K562 (cell line): ENCODE measurements around the gene PTRH2.

Experiments
- ATF4 ChIP-seq: fragments of 450-650 bp; formaldehyde crosslinking; IDR thresholded peaks from 2 replicates; pipeline ENCODE4 v1.4.0; 2022; ENCODE audit warnings: mild to moderate bottlenecking, moderate library complexity
- CREB1 ChIP-seq, 2 experiments: sonication (generic) in 1 of 2; formaldehyde crosslinking in 1 of 2; IDR thresholded peaks; 2 replicates each; pipeline versions ENCODE4 v1.6.1 to v1.8.0; 2012 to 2022; ENCODE audit warnings: inconsistent platforms in 1 of 2, mild to moderate bottlenecking in 1 of 2, missing genetic modification reagents in 1 of 2, moderate library complexity in 1 of 2
- MBD2 ChIP-seq: sonication (generic); IDR thresholded peaks from 2 replicates; pipeline ENCODE4 v1.6.1; 2016; ENCODE audit warnings: low read depth, borderline replicate concordance
- NFYB ChIP-seq: IDR thresholded peaks from 2 replicates; pipeline ENCODE4 v1.6.1; 2011; ENCODE audit warnings: mild to moderate bottlenecking, moderate library complexity; ENCODE audit not compliant: insufficient read length; ENCODE audit errors: extremely low read depth
- SIX5 ChIP-seq, 2 experiments: IDR thresholded peaks; 2 replicates each; pipeline ENCODE4 v1.6.1; 2011; ENCODE audit warnings: low read length in 2 of 2, borderline replicate concordance in 1 of 2, low read depth in 1 of 2, mild to moderate bottlenecking in 1 of 2, moderate library complexity in 1 of 2; ENCODE audit not compliant: insufficient read depth in 1 of 2
- ZBTB43 ChIP-seq: sonication (generic); formaldehyde crosslinking; IDR thresholded peaks from 2 replicates; pipeline ENCODE4 v1.8.0; 2023; ENCODE audit warnings: mild to moderate bottlenecking, missing genetic modification reagents
- ZNF124 ChIP-seq: sonication (generic); formaldehyde crosslinking; IDR thresholded peaks from 2 replicates; pipeline ENCODE4 v1.8.1; 2022; ENCODE audit warnings: missing genetic modification reagents
- ZNF143 ChIP-seq: sonication (generic); formaldehyde crosslinking; IDR thresholded peaks from 2 replicates; pipeline ENCODE4 v1.9.0; 2022; ENCODE audit warnings: mild to moderate bottlenecking, missing genetic modification reagents
- ZNF431 ChIP-seq: sonication (generic); formaldehyde crosslinking; IDR thresholded peaks from 2 replicates; pipeline ENCODE4 v1.8.0; 2022; ENCODE audit warnings: mild to moderate bottlenecking, missing genetic modification reagents
- TF ChIP-seq, protein P1 (sequence below): fragments of 250-450 bp; sonication (Bioruptor Pico); IDR thresholded peaks from 2 replicates; pipeline ENCODE4 v1.8.0; 2022; ENCODE audit warnings: inconsistent platforms, mild to moderate bottlenecking, moderate library complexity, borderline replicate concordance

GRCh38 chr17:59652119-59652518, 55.1 kb downstream of the PTRH2 start:
- TF ChIP-seq ZNF124 (CRISPR knock-in tag) (no peak), CREB1 (IDR thresholded peaks at IDR 0.05) (no peak), CREB1 (CRISPR knock-in tag; IDR thresholded peaks at IDR 0.05) (no peak), ZNF143 (CRISPR knock-in tag) (no peak), ZBTB43 (CRISPR knock-in tag) (no peak), SIX5 (IDR thresholded peaks at IDR 0.05; ENCODE audit: borderline replicate concordance in 1 of 2, insufficient read depth in 1 of 2, low read depth in 1 of 2, low read length in 2 of 2) (no peak), ATF4 (CRISPR knock-in tag) (no peak), MBD2 (no peak), NFYB (no peak), ZNF431 (no peak)
- TF ChIP-seq, protein P1, sequence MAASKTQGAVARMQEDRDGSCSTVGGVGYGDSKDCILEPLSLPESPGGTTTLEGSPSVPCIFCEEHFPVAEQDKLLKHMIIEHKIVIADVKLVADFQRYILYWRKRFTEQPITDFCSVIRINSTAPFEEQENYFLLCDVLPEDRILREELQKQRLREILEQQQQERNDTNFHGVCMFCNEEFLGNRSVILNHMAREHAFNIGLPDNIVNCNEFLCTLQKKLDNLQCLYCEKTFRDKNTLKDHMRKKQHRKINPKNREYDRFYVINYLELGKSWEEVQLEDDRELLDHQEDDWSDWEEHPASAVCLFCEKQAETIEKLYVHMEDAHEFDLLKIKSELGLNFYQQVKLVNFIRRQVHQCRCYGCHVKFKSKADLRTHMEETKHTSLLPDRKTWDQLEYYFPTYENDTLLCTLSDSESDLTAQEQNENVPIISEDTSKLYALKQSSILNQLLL = no peak
